Stimulated activated CD4-positive, alpha-beta T cell treated with anti-CD3 and anti-CD28 coated beads, TNF-alpha, amount 100 ng/mL, for 1 hour (primary cell): Measurements from ENCODE around the gene SPRED3.
A peak's percentile ranks its signal among the peaks of the same experiment; 100 is the strongest.
"Not testable (repeated sequence)": the region's sequence is repeated elsewhere in the genome, so short reads cannot be mapped to it uniquely, and the experiment has no call there.

Experiments
- DNase-seq, 3 donors: peaks; one replicate each; pipeline ENCODE4 v3.0.0-alpha.2; 2020; ENCODE audit warnings: low read depth in 3 of 3, low spot score in 1 of 3

Gene SPRED3

GRCh38 chr19:38389957-38390924 is 1.7 kb downstream of the SPRED3 start:
- no peak for DNase-seq

DNA sequence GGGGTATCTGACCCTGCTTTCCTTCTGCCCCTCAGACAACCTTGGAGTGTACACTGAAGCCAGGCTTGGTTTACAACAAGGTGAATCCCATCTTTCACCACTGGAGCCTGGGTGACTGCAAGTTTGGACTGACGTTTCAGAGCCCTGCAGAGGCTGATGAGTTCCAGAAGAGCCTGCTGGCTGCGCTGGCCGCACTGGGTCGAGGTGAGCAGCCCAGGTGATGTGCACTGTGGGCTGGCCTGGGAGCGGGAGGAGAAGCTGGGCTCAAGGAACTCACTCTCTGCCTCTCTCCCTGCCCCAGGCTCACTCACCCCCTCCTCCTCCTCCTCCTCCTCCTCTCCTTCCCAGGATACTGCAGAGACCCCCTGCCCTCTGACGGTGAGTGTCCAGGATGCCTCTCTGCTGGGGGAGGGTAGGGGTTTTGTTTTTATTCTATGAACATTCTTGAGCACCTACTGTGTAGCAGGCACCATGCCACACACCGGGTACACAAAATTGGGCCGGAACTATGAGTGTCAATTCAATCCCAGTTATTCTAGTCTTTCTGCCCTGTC is 3.5 kb downstream of the SPRED3 start:
- DNase-seq, result no peak

GRCh38 chr19:38392707-38393308 is 4.3 kb downstream of the SPRED3 start:
- DNase-seq, result no peak

GRCh38 chr19:38394488-38394887 is 6.0 kb downstream of the SPRED3 start:
- DNase-seq, result peak in 1 of 3 donors; percentile 55

- peak in 1 of 3 donors; percentile 41 for DNase-seq
These were observed 7.1 kb downstream of the SPRED3 start for GRCh38 chr19:38395381-38396114.

DNA sequence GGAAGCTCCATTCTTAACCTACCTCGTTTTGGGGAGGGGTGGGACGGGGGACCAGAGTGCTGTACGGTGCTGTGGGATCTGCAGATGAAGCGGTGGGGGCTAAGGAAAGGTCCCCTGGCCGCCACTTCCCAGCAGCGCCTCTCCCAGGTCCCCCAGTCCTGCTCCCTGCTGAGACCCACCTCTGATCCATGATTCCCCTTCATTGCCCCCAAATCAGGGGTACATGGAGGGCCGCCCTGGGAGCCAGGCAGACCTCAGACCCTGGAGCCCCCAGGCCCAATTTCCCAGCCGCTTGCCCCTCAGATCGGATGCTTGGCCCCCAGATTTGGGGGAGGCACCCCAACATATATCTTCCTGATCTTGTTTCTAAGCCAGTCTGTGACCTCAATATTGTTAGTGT is 10.6 kb downstream of the SPRED3 start:
- no peak for DNase-seq

GRCh38 chr19:38399537-38399936 is 11.0 kb downstream of the SPRED3 start:
- no peak for DNase-seq

DNA sequence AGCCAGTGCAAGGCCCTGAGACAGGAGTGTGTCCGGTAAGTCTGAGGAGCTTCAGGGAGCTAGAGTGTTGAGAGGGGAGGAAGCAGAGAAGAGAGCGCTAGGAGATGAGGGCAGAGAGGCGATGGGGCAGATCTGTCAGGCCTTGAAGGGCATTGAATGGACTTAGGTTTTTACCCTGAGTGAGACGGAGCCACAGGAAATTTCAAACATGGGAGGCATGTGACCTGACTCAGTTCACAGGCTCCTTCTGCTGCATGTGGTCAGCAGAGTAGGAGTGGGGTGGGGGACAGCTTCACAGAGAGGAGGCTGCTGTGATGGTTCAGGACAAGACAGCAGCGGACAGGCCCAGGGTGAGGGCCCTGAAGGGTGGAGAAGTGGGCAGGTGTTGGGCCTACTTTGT is 11.9 kb downstream of the SPRED3 start:
- DNase-seq, result no peak

GRCh38 chr19:38401148-38401547 is 12.7 kb downstream of the SPRED3 start:
- DNase-seq, result no peak

DNA sequence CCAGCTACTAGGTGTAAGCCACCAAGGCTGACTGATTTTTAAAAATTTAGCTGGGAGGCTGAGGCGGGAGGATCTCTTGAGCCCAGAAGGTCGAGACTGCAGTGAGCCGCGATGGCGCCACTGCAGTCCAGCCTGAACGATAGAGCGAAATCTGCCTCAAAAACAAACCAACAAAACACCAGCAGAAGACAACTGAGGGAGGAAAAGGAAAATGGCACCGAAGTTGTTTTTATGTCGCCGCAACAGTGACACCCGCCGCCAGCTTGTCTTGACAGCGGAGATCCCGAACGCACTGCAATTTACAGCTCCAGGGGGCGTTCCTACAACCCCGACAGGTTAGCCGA is 14.1 kb downstream of the SPRED3 start:
- no peak for DNase-seq

GRCh38 chr19:38402967-38403674 is 14.6 kb downstream of the SPRED3 start, which contains the start of gene FAM98C:
Gene FAM98C (plus strand): TSS chr19:38403093. CDS start chr19:38403154, 61 bp downstream.
- peak; percentile 95 to 98 (median 96) for DNase-seq

- no peak for DNase-seq
These were observed 16.4 kb downstream of the SPRED3 start for GRCh38 chr19:38404858-38405257.

GRCh38 chr19:38405276-38405675 is 16.8 kb downstream of the SPRED3 start:
- DNase-seq, result no peak

GRCh38 chr19:38409631-38410133 is 21.2 kb downstream of the SPRED3 start:
- no peak for DNase-seq

DNA sequence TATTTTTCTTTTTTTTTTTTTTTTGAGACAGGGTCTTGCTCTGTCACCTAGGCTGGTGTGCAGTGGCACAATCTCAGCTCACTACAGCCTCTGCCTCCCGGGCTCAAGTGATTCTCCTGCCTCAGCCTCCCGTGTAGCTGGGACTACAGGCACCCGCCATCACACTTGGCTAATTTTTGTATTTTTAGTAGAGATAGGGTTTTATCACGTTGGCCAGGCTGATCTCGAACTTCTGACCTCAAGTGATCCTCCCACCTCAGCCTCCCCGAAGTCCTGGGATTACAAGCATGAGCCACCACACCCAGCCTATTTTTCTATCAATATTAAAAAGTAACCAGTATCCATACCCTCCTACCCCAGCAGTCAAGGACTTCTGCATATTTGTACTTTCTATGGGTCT is 21.9 kb downstream of the SPRED3 start:
- not testable (repeated sequence) for DNase-seq

GRCh38 chr19:38411041-38411712 is 22.7 kb downstream of the SPRED3 start:
- no peak for DNase-seq

GRCh38 chr19:38411898-38412297 is 23.4 kb downstream of the SPRED3 start:
- DNase-seq, result not testable (repeated sequence)

GRCh38 chr19:38412491-38412890 is 24.0 kb downstream of the SPRED3 start:
- DNase-seq, result no peak

- no peak for DNase-seq
These were observed 24.5 kb downstream of the SPRED3 start for GRCh38 chr19:38412961-38413360.

DNA sequence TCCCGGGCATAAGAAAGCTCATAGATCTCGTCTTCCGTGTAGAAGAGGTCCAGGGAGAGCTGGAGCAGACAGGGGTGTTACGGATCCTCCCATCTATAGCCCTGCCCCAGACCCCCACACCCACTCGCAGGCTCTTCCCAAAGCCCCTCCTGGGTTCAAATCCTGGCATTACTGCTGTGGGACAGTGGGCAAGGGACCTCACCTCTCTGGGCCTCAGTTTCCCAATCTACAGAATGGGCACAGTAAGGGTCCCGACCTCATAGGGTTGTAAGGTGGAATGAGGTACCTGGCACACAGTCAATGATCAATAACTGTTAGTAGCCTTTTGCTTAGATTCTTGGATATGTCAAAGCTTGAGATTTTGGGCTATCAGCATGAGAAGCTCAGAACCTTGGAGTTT is 24.9 kb downstream of the SPRED3 start:
- no peak for DNase-seq
